ENCODE measurements around the gene ADGRB3. TPM values are rescaled to one million over a fixed set of nuclear protein-coding genes. Genes with fewer than 3 reads are reported as not detected.
A peak's percentile ranks its signal among the peaks of the same experiment; 100 is the strongest.

Gene ADGRB3
- total RNA-seq, 1 donor from 2014 or later = 1.5 TPM

GRCh38 chr6:68653074-68653705 is 18.1 kb downstream of the ADGRB3 start:
- H3K27ac ChIP-seq (replicated peaks) = peak overlapping the region; percentile 24
- H3K4me3 ChIP-seq = no peak overlapping the region
- H3K9me3 ChIP-seq (replicated peaks) = no peaks in the 10 kb centered on the region
- DNase-seq = no peak
- no peak for TF ChIP-seq CTCF (IDR thresholded peaks at IDR 0.05; ENCODE audit: borderline replicate concordance)
- H3K36me3 ChIP-seq = no peaks in the 10 kb centered on the region
- H3K4me1 ChIP-seq = peaks cover 9% of the 10 kb centered on the region
- intact Hi-C loops (cut with micrococcal nuclease) = no loop called here
- H3K27me3 ChIP-seq (ENCODE audit: low read depth) = no peaks in the 10 kb centered on the region

GRCh38 chr6:68653706-68654089 is 18.6 kb downstream of the ADGRB3 start:
- TF ChIP-seq CTCF (IDR thresholded peaks at IDR 0.05; ENCODE audit: borderline replicate concordance) = no peak
- DNase-seq = no peak
- H3K4me3 ChIP-seq = no peak overlapping the region
- peak overlapping the region; percentile 0 for H3K27ac ChIP-seq (replicated peaks)
- intact Hi-C loops (cut with micrococcal nuclease) = no loop called here
- H3K27me3 ChIP-seq (ENCODE audit: low read depth) = no peaks in the 10 kb centered on the region
- no peaks in the 10 kb centered on the region for H3K36me3 ChIP-seq
- peaks cover 9% of the 10 kb centered on the region for H3K4me1 ChIP-seq
- no peaks in the 10 kb centered on the region for H3K9me3 ChIP-seq (replicated peaks)

GRCh38 chr6:68654134-68654533 is 19.1 kb downstream of the ADGRB3 start:
- intact Hi-C loops (cut with micrococcal nuclease) = no loop called here
- H3K4me3 ChIP-seq = no peak overlapping the region
- no peak for TF ChIP-seq CTCF (IDR thresholded peaks at IDR 0.05; ENCODE audit: borderline replicate concordance)
- no peaks in the 10 kb centered on the region for H3K36me3 ChIP-seq
- H3K9me3 ChIP-seq (replicated peaks) = no peaks in the 10 kb centered on the region
- H3K4me1 ChIP-seq = peaks cover 9% of the 10 kb centered on the region
- DNase-seq = no peak
- H3K27ac ChIP-seq (replicated peaks) = peak overlapping the region; percentile 0
- no peaks in the 10 kb centered on the region for H3K27me3 ChIP-seq (ENCODE audit: low read depth)

GRCh38 chr6:68655028-68655427 is 19.9 kb downstream of the ADGRB3 start:
- Histone ChIP-seq H3K9me3 (replicated peaks) (no peaks in the 10 kb centered on the region), H3K27me3 (ENCODE audit: low read depth) (no peaks in the 10 kb centered on the region), H3K36me3 (no peaks in the 10 kb centered on the region), H3K4me3 (no peak overlapping the region), H3K27ac (replicated peaks) (no peak overlapping the region), H3K4me1 (peaks cover 9% of the 10 kb centered on the region)
- intact Hi-C loops (cut with micrococcal nuclease) = no loop called here
- DNase-seq = no peak
- no peak for TF ChIP-seq CTCF (IDR thresholded peaks at IDR 0.05; ENCODE audit: borderline replicate concordance)

- Histone ChIP-seq H3K9me3 (replicated peaks) (no peaks in the 10 kb centered on the region), H3K36me3 (no peaks in the 10 kb centered on the region), H3K4me3 (peak overlapping the region; percentile 12), H3K4me1 (peaks cover 3% of the 10 kb centered on the region), H3K27me3 (ENCODE audit: low read depth) (no peaks in the 10 kb centered on the region), H3K27ac (replicated peaks) (peak overlapping the region; percentile 62)
- intact Hi-C loops (cut with micrococcal nuclease) = no loop called here
- no peak for DNase-seq
- no peak for TF ChIP-seq CTCF (IDR thresholded peaks at IDR 0.05; ENCODE audit: borderline replicate concordance)
These were observed 22.5 kb downstream of the ADGRB3 start for GRCh38 chr6:68657374-68658139.
